GM12864 (cell line): ENCODE data around the gene KCNJ11.

ENCODE experiments used
- DNase-seq: peaks from one replicate; pipeline ENCODE4 v3.0.0-alpha.2; 2011; ENCODE audit warnings: low read depth
- H3K4me3 ChIP-seq: 2 replicates; pipeline ENCODE4 v1.5.1; 2011; ENCODE audit warnings: mild to moderate bottlenecking, low read depth, low read length, control low read depth
- CTCF ChIP-seq: IDR thresholded peaks from 2 replicates; pipeline ENCODE4 v1.5.1; 2011; ENCODE audit warnings: low read depth, mild to moderate bottlenecking, moderate library complexity, low read length, control low read depth, inconsistent platforms; ENCODE audit errors: missing control alignments

The KCNJ11 gene

DNA sequence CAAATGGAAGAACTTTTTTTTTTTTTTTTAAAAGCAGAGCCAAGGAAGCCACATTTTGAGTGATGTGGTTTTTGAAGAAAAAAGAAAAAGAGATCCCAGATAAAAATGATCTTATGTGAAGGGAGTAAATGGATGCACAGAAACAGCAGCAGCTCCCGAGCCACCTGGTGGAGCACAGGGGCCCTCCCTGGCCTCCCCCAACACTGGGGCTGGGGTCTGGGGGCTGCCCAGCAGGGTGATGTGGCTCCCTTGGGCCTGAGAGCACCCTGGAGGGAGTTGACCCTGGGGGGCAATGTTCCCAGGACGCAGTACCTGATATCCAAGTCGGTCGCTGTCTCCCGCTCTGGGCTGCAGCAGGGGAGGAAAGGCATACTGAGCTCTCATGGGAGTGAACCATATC, 26.5 kb upstream of the KCNJ11 start:
- no peak overlapping the region for H3K4me3 ChIP-seq
- no peak for DNase-seq
- TF ChIP-seq CTCF, result no peak

DNA sequence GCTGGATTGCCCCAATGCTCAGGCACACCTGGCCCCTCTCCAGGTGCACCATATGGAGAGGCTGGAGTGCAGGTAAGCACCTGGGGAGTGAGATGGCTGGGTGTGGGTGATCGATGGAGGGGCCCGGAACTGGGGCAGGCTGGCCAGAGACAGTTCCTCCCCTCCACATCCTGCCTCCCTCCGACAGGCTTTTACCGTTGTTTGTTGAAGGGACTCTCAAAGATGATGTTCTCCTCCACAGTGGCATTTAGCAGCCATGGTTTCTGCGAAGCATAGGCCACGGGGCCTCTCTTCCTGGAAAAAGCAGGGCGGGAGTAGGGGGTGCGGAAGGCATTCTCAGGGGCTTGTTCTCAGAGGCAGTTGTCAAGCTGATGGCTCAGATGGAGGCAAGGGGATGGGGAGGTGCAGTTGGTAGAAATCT, 25.9 kb upstream of the KCNJ11 start:
- DNase-seq, result no peak

DNA sequence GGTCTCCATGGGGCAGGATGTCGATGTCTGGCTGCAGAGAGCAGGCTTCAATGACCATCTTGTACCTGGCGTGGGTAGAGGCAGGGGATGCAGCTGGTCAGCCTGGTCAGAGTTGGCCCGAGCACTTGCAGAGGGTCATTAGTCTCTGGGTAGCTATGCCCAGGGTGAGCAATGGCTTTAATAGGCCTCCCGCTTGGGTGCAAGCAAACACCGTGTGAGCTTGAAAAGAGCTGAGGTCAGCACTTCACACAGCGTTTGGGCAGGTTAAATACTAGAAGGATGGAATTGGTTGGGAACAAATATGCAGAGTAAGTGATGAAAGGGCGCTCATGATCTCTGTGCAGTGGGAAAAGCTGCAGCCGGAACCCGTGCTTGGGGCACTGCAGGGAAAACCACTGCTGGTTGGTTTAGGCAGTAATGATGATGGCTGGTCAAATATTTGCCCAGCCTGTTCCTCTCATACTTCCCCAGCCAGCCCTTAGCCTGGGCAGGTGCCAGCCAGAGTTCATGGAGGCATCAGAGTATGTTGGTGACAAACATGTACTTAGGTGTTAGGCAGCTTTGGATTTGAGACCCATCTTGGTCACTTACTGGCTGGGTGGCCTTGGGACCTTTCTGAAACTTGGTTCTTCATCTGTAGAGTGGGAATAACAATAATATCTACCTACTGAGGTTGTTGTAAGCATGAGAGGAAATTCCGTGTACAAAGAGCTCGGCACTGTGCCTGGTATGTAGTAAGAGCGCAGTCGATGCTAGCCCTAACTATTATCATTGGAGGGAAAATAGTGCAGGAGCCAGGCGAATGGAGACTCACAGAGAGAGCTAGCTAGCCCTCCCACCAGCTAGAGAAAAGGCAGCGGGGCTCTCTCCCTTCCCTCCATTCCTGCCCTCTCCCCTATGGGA, 25.2 kb upstream of the KCNJ11 start:
- no peak overlapping the region for H3K4me3 ChIP-seq
- DNase-seq, result no peak
- no peak for TF ChIP-seq CTCF

More for the DNA sequence above, 25.9 kb upstream of the KCNJ11 start:
- H3K4me3 ChIP-seq, result no peak overlapping the region
- no peak for TF ChIP-seq CTCF

GRCh38 chr11:17412488-17413180, 24.2 kb upstream of the KCNJ11 start:
- no peak for TF ChIP-seq CTCF
- no peak for DNase-seq

DNA sequence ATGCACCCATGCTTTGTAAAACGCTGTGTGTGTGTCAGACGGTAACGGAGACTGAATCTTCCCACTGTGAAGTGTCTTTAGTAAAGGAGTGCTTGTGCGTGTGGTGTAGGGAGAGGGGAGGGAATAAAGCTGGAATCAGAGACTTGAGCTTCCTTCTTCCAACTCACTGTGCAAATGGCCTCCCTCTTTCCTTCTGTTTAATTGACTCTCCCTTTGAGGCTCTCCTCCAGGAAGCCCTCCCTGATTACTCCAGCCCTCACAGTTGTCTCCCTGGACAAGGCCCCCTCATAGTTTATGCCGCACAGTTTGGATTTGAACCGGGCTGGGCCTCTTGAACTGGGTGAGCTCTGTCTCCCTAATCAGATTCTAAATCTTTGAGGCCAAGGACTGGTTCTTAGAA, 23.0 kb upstream of the KCNJ11 start:
- no peak overlapping the region for H3K4me3 ChIP-seq
- no peak for TF ChIP-seq CTCF
- DNase-seq, result no peak

More at GRCh38 chr11:17412488-17413180, 24.2 kb upstream of the KCNJ11 start:
- H3K4me3 ChIP-seq, result no peak overlapping the region

- no peak for DNase-seq
- no peak for TF ChIP-seq CTCF
- H3K4me3 ChIP-seq, result no peak overlapping the region
Measured at GRCh38 chr11:17410606-17411379, 22.3 kb upstream of the KCNJ11 start.
